Pancreas (tissue), 10 donors: ENCODE results near the gene ZNF655. TPM values are rescaled to one million over a fixed set of nuclear protein-coding genes. Genes with fewer than 3 reads are reported as not detected.

Source experiments
- ATAC-seq, 4 donors: fragments of 200-7000 bp; cut with Tn5 transposase; one replicate each; pipeline versions ENCODE4 v1.8.0 to v1.9.1; 2020; ENCODE audit warnings: mild to moderate bottlenecking in 4 of 4, moderate library complexity in 4 of 4
- DNase-seq, 6 donors: peaks; one replicate each; pipeline ENCODE4 v3.0.0-alpha.2; 2020
- FAIRE-seq: peaks from 2 replicates; lab custom pipeline; 2012; peaks lifted over from hg19 to GRCh38; lab: Jason Lieb, UNC
- H3K27ac ChIP-seq, 4 donors: fragments of 200-600 bp; sonication (generic); 1 replicate in 3 of 4; 2 replicates in 1 of 4; pipeline versions ENCODE4 v1.5.0 to v1.8.0; 2020
- H3K27me3 ChIP-seq, 4 donors: fragments of 200-600 bp; one replicate each; pipeline ENCODE4 v1.8.0; 2021
- H3K36me3 ChIP-seq, 3 donors: fragments of 200-600 bp; sonication (generic) in 1 of 3; one replicate each; pipeline versions ENCODE4 v1.5.0 to v1.8.0; 2020 to 2021
- H3K4me1 ChIP-seq, 3 donors: fragments of 200-600 bp; one replicate each; pipeline ENCODE4 v1.8.0; 2021
- H3K4me3 ChIP-seq, 4 donors: fragments of 200-600 bp; sonication (generic) in 2 of 4; one replicate each; pipeline versions ENCODE4 v1.5.0 to v1.8.0; 2020 to 2021
- H3K9me3 ChIP-seq, 4 donors: fragments of 200-600 bp; one replicate each; pipeline ENCODE4 v1.8.0; 2021
- CTCF ChIP-seq, 4 donors: fragments of 200-600 bp; sonication (generic) in 3 of 4; IDR thresholded peaks; one replicate each; pipeline versions ENCODE4 v1.5.0 to v1.8.0; 2021; ENCODE audit warnings: antibody characterized with exemption in 4 of 4
- WGBS, 2 donors: extraction: QIAGEN DNeasy Blood & Tissue Kit; methylation state at CpG; one replicate each; pipeline ENCODE4 v1.1.7; 2013; 5-methylcytosine and 5-hydroxymethylcytosine counted together
- intact Hi-C, 3 donors: fragments of 100-400 bp; cut with DNase I; formaldehyde crosslinking; loops; one replicate each; pipeline versions ENCODE4 v1.11.1 to v1.14.2; 2022
- polyA plus RNA-seq, 2 donors: library from polyadenylated mRNA; stranded (reverse); fragments of 200-250 nt; gene quantifications; one replicate each; pipeline ENCODE4 v1.2.3, GENCODE V29; 2013
- total RNA-seq, 6 donors: library from RNA; stranded (reverse); fragmentation: NEBNext Ultra II Directional in 4 of 6; extraction: Animal tissue kit (Norgen Biotek cat#: 25700) in 4 of 6; gene quantifications; one replicate each; pipeline versions ENCODE4 v1.2.1 to v1.2.4, GENCODE V29; 2021 to 2023
- donor health status: healthy with polysubstance abuse.
- donor health status: DM: no; HTN: no; CAD: no; lungs with moderate emphysema.
- donor health status: DM: no; HTN: no; CAD: no.
- donor health status: control.
- donor health status: control.
- donor health status: Bipolar disorder and iron deficiency.
- donor health status: DM: yes; HTN: yes; CAD: no.
- donor health status: DM: no; HTN: no; CAD: no.
- donor health status: DM: no; HTN: no; CAD: no.
- donor health status: DM: yes; HTN: yes; CAD: no.

The ZNF655 gene
- total and polyA plus RNA-seq, 8 donors, result 23.2 to 45.2 (median 32.1) TPM

DNA sequence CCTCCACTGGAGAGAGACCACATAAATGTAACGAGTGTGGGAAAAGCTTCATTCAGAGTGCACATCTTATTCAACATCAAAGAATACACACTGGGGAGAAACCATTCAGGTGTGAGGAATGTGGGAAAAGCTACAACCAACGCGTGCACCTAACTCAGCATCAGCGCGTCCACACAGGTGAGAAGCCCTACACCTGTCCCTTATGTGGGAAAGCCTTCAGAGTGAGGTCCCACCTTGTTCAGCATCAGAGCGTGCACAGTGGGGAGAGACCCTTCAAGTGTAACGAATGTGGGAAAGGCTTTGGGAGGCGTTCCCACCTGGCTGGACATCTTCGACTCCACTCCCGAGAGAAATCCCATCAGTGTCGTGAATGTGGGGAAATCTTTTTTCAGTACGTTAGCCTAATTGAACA, 27.1 kb upstream of the ZNF655 start:
- ATAC-seq, result no peak
- Histone ChIP-seq H3K4me1 (no peaks in the 10 kb centered on the region), H3K4me3 (no peak overlapping the region), H3K27ac (no peak overlapping the region), H3K27me3 (no peaks in the 10 kb centered on the region), H3K36me3 (peaks cover 0 to 23% (median 15%) of the 10 kb centered on the region in 3 donors), H3K9me3 (peaks cover 0 to 6% (median 0%) of the 10 kb centered on the region in 4 donors)
- intact Hi-C loops, result no loop called here
- no peak for DNase-seq
- no peak for FAIRE-seq
- 97 to 98% methylated on average over 12 of the region's 12 CpGs for WGBS, 2 donors
- TF ChIP-seq CTCF (IDR thresholded peaks at IDR 0.05), result no peak

DNA sequence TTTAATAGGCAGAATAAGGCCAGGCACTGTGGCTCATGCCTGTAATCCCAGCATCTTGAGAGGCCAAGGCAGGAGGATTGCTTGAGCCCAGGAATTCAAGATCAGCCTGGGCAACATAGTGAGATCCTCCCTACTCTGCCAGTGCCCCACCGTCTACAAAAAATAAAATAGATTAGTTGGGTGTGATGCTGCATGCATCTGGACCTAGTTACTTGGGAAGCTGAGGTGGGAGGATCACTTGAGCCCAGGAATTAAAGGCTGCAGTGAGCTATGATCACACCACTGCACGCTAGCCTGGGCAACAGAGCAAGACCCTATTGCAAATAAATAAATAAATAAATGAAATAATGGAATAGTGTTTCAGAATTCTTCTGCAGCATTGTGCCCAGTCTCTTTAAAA, 22.8 kb upstream of the ZNF655 start:
- WGBS, 2 donors, result 99 to 100% methylated on average over 2 of the region's 2 CpGs
- Histone ChIP-seq H3K9me3 (peaks cover 0 to 6% (median 0%) of the 10 kb centered on the region in 4 donors), H3K36me3 (peaks cover 0 to 13% (median 11%) of the 10 kb centered on the region in 3 donors), H3K4me1 (no peaks in the 10 kb centered on the region), H3K27ac (no peak overlapping the region), H3K27me3 (no peaks in the 10 kb centered on the region), H3K4me3 (no peak overlapping the region)
- ATAC-seq, result no peak
- no peak for TF ChIP-seq CTCF (IDR thresholded peaks at IDR 0.05)
- no peak for DNase-seq
- no peak for FAIRE-seq
- intact Hi-C loops, result no loop called here

DNA sequence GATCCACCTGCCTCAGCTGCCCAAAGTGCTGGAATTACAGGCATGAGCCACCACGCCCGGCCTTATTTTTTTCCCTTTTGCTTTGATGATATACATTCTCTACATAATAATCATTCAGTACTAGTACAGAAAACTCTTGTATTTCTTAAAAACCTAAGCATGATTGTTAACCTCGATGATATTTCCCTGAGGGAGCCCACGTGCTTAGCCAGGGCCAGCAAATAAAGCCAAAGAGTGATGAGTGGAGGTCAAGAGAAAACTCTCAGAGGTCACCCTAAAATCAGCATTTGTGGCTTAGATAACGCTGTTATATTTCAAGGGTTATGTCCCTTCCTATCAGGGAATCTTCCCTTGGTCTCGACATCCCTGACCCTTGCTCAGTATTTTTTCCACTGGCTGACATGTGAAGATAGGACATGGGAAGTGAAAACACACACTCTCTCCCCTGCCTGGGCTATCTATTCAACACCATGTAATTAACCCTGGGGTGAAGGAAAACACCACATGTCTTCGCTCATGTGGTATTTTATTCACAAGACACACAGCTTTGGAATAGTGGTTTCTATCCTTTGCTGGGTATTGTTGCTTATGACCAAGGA, 19.1 kb upstream of the ZNF655 start:
- no peak for TF ChIP-seq CTCF (IDR thresholded peaks at IDR 0.05)
- Histone ChIP-seq H3K4me1 (no peaks in the 10 kb centered on the region), H3K9me3 (no peaks in the 10 kb centered on the region), H3K4me3 (no peak overlapping the region), H3K27ac (no peak overlapping the region), H3K36me3 (no peaks in the 10 kb centered on the region), H3K27me3 (no peaks in the 10 kb centered on the region)
- DNase-seq (no peak), FAIRE-seq (no peak), ATAC-seq (no peak)
- 79 to 83% methylated on average over 7 of the region's 7 CpGs for WGBS, 2 donors
- intact Hi-C loops, result no loop called here

- H3K27ac ChIP-seq, result no peak overlapping the region
- FAIRE-seq (no peak), DNase-seq (no peak), ATAC-seq (no peak)
- TF ChIP-seq CTCF (IDR thresholded peaks at IDR 0.05), result no peak
- no peaks in the 10 kb centered on the region for H3K36me3 ChIP-seq
- no peaks in the 10 kb centered on the region for H3K4me1 ChIP-seq
- 89 to 93% methylated on average over 5 of the region's 5 CpGs for WGBS, 2 donors
- H3K9me3 ChIP-seq, result no peaks in the 10 kb centered on the region
- H3K4me3 ChIP-seq, result no peak overlapping the region
- intact Hi-C loops, result no loop called here
- no peaks in the 10 kb centered on the region for H3K27me3 ChIP-seq
Observed at GRCh38 chr7:99540542-99540941, 17.9 kb upstream of the ZNF655 start.

GRCh38 chr7:99541212-99541611, 17.2 kb upstream of the ZNF655 start:
- H3K36me3 ChIP-seq, result no peaks in the 10 kb centered on the region
- intact Hi-C loops, result no loop called here
- no peaks in the 10 kb centered on the region for H3K4me1 ChIP-seq
- WGBS, 2 donors, result 87 to 92% methylated on average over 9 of the region's 9 CpGs
- H3K9me3 ChIP-seq, result no peaks in the 10 kb centered on the region
- FAIRE-seq, result no peak
- no peak for ATAC-seq
- no peak overlapping the region for H3K4me3 ChIP-seq
- H3K27ac ChIP-seq, result no peak overlapping the region
- H3K27me3 ChIP-seq, result no peaks in the 10 kb centered on the region
- no peak for DNase-seq
- TF ChIP-seq CTCF (IDR thresholded peaks at IDR 0.05), result no peak
